H9 (cell line): ENCODE results near the gene GPC6. TPM values are rescaled to one million over a fixed set of nuclear protein-coding genes. Genes with fewer than 3 reads are reported as not detected.

Experiments
- DNase-seq: peaks from one replicate; pipeline ENCODE4 v3.0.0-alpha.2; 2017
- H2AFZ ChIP-seq: one replicate; pipeline ENCODE4 v1.6.1; 2013; ENCODE audit warnings: mild to moderate bottlenecking, low read length, control low read depth, moderate library complexity
- H2AK5ac ChIP-seq: 2 replicates; pipeline ENCODE4 v1.6.1; 2013; ENCODE audit warnings: low read length, control low read depth, mixed read lengths; ENCODE audit not compliant: insufficient read length
- H2BK120ac ChIP-seq: one replicate; pipeline ENCODE4 v1.6.1; 2013; ENCODE audit warnings: low read depth, mild to moderate bottlenecking, low read length, control low read depth, inconsistent platforms; ENCODE audit not compliant: poor library complexity, severe bottlenecking
- H2BK12ac ChIP-seq: 2 replicates; pipeline ENCODE4 v1.6.1; 2013; ENCODE audit warnings: low read length, control low read depth, mixed read lengths, low read depth; ENCODE audit not compliant: insufficient read length
- H2BK15ac ChIP-seq: 2 replicates; pipeline ENCODE4 v1.6.1; 2013; ENCODE audit warnings: low read depth, low read length, control low read depth
- H2BK20ac ChIP-seq: one replicate; pipeline ENCODE4 v1.6.1; 2013; ENCODE audit warnings: low read depth, mild to moderate bottlenecking, low read length, control low read depth, inconsistent platforms; ENCODE audit not compliant: poor library complexity, severe bottlenecking
- H2BK5ac ChIP-seq: 2 replicates; pipeline ENCODE4 v1.6.1; 2013; ENCODE audit warnings: low read length, control low read depth, mixed read lengths; ENCODE audit not compliant: insufficient read length
- H3K14ac ChIP-seq: 2 replicates; pipeline ENCODE4 v1.6.1; 2013; ENCODE audit warnings: low read length, control low read depth; ENCODE audit not compliant: insufficient read depth
- H3K18ac ChIP-seq: 2 replicates; pipeline ENCODE4 v1.6.1; 2013; ENCODE audit warnings: low read depth, mild to moderate bottlenecking, mixed read lengths, low read length, control low read depth; ENCODE audit not compliant: insufficient read length
- H3K23ac ChIP-seq: 2 replicates; pipeline ENCODE4 v1.6.1; 2013; ENCODE audit warnings: low read length, control low read depth, mixed read lengths, low read depth; ENCODE audit not compliant: insufficient read length
- H3K23me2 ChIP-seq: 2 replicates; pipeline ENCODE4 v1.6.1; 2013; ENCODE audit warnings: low read depth, mild to moderate bottlenecking, mixed read lengths, low read length, control low read depth; ENCODE audit not compliant: insufficient read length, poor library complexity, severe bottlenecking
- H3K27ac ChIP-seq: 2 replicates; pipeline ENCODE4 v1.5.1; 2013; ENCODE audit warnings: low read length, control low read depth, mixed read lengths, low read depth; ENCODE audit not compliant: insufficient read length
- H3K27me3 ChIP-seq: 2 replicates; pipeline ENCODE4 v1.6.1; 2013; ENCODE audit warnings: low read length, control low read depth, inconsistent platforms; ENCODE audit not compliant: insufficient read depth
- H3K4ac ChIP-seq: 2 replicates; pipeline ENCODE4 v1.6.1; 2013; ENCODE audit warnings: low read depth, mild to moderate bottlenecking, control low read depth, inconsistent platforms, low read length, moderate library complexity
- H3K4me1 ChIP-seq: 2 replicates; pipeline ENCODE4 v1.6.1; 2013; ENCODE audit warnings: low read length, control low read depth, inconsistent platforms; ENCODE audit not compliant: insufficient read depth
- H3K4me2 ChIP-seq: 2 replicates; pipeline ENCODE4 v1.6.1; 2013; ENCODE audit warnings: low read length, control low read depth, mixed read lengths; ENCODE audit not compliant: insufficient read length, insufficient read depth
- H3K56ac ChIP-seq: 2 replicates; pipeline ENCODE4 v1.6.1; 2013; ENCODE audit warnings: low read depth, mild to moderate bottlenecking, mixed read lengths, low read length, control low read depth; ENCODE audit not compliant: insufficient read length
- H3K79me1 ChIP-seq: 2 replicates; pipeline ENCODE4 v1.6.1; 2013; ENCODE audit warnings: low read depth, mild to moderate bottlenecking, moderate library complexity, low read length, control low read depth, inconsistent platforms; ENCODE audit not compliant: insufficient read depth, poor library complexity, severe bottlenecking
- H3K79me2 ChIP-seq: 2 replicates; pipeline ENCODE4 v1.6.1; 2013; ENCODE audit warnings: low read length, control low read depth, inconsistent platforms; ENCODE audit not compliant: insufficient read depth
- H3K9ac ChIP-seq: 2 replicates; pipeline ENCODE4 v1.6.1; 2013; ENCODE audit warnings: low read length, control low read depth, mixed read lengths; ENCODE audit not compliant: insufficient read length; ENCODE audit errors: extremely low read depth
- H3K9me3 ChIP-seq: one replicate; pipeline ENCODE4 v1.6.1; 2013; ENCODE audit warnings: low read depth, low read length, inconsistent platforms; ENCODE audit not compliant: control insufficient read depth
- H3T11ph ChIP-seq: one replicate; pipeline ENCODE4 v1.6.1; 2013; ENCODE audit warnings: mild to moderate bottlenecking, low read length, control low read depth, inconsistent platforms
- H4K20me1 ChIP-seq: one replicate; pipeline ENCODE4 v1.6.1; 2013; ENCODE audit not compliant: control insufficient read depth, insufficient read length, insufficient read depth
- H4K5ac ChIP-seq: 2 replicates; pipeline ENCODE4 v1.6.1; 2013; ENCODE audit warnings: low read depth, mild to moderate bottlenecking, mixed read lengths, low read length, control low read depth; ENCODE audit not compliant: insufficient read length
- H4K8ac ChIP-seq: replicated peaks from 2 replicates; pipeline ENCODE4 v1.6.1; 2013; ENCODE audit warnings: low read length, control low read depth, mixed read lengths, low read depth; ENCODE audit not compliant: insufficient read length
- H4K91ac ChIP-seq: 2 replicates; pipeline ENCODE4 v1.6.1; 2013; ENCODE audit warnings: low read depth, mild to moderate bottlenecking, moderate library complexity, mixed read lengths, low read length, control low read depth; ENCODE audit not compliant: insufficient read length
- H3K27ac Mint-ChIP-seq, 3 experiments: 2 replicates in 2 of 3; 3 replicates in 1 of 3; pipeline ENCODE4 v1.8.0; 2020 to 2021; ENCODE audit warnings: mixed read lengths in 3 of 3, mild to moderate bottlenecking in 1 of 3, moderate library complexity in 1 of 3
- H3K27me3 Mint-ChIP-seq: 2 replicates; pipeline ENCODE4 v1.8.0; 2021; ENCODE audit warnings: low read depth, mild to moderate bottlenecking, moderate library complexity, mixed read lengths
- H3K36me3 Mint-ChIP-seq, 3 experiments: 2 replicates in 2 of 3; 3 replicates in 1 of 3; pipeline ENCODE4 v1.8.0; 2020 to 2021; ENCODE audit warnings: low read depth in 3 of 3, mixed read lengths in 3 of 3; ENCODE audit not compliant: insufficient read depth in 1 of 3
- H3K4me1 Mint-ChIP-seq, 2 experiments: 2 replicates each; pipeline ENCODE4 v1.8.0; 2020; ENCODE audit warnings: mixed read lengths in 2 of 2
- H3K4me3 Mint-ChIP-seq, 2 experiments: 2 replicates in 1 of 2; 3 replicates in 1 of 2; pipeline ENCODE4 v1.8.0; 2020 to 2021; ENCODE audit warnings: mild to moderate bottlenecking in 2 of 2, mixed read lengths in 2 of 2, moderate library complexity in 1 of 2
- H3K9me3 Mint-ChIP-seq, 2 experiments: 2 replicates in 1 of 2; 3 replicates in 1 of 2; pipeline ENCODE4 v1.8.0; 2020; ENCODE audit warnings: mild to moderate bottlenecking in 2 of 2, mixed read lengths in 2 of 2, moderate library complexity in 1 of 2
- CTCF ChIP-seq: fragments of 200-600 bp; sonication (generic); conservative IDR thresholded peaks from 3 replicates; pipeline ENCODE4 v1.8.0; 2021; ENCODE audit warnings: antibody characterized with exemption, mild to moderate bottlenecking
- WGBS: extraction: QIAGEN DNeasy Blood & Tissue Kit; methylation state at CpG from one replicate; pipeline ENCODE4 v1.1.7; 2013; ENCODE audit warnings: missing lambda C conversion rate, low lambda C conversion rate, mixed read lengths; ENCODE audit not compliant: insufficient read length; ENCODE audit errors: extremely low coverage; 5-methylcytosine and 5-hydroxymethylcytosine counted together
- total RNA-seq: library from RNA; stranded (reverse); gene quantifications from 2 replicates; pipeline ENCODE4 v1.2.1, GENCODE V29; 2021

GPC6 gene
- total RNA-seq, 1 experiment from 2014 or later, result 15.6 TPM

GRCh38 chr13:93476175-93476574 lies 249.6 kb downstream of the GPC6 start:
- no peak for DNase-seq
- no CpG with 5 or more reads among the region's 8 CpGs for WGBS
- H3K9ac ChIP-seq, result no peak overlapping the region
- H3T11ph ChIP-seq, result no peak overlapping the region
- H4K5ac ChIP-seq, result no peak overlapping the region
- no peaks in the 10 kb centered on the region; the same call in 1 of the 2 replicates for H3K79me2 ChIP-seq
- no peak overlapping the region for H3K4me2 ChIP-seq
- H3K23ac ChIP-seq, result no peak overlapping the region
- Mint-ChIP-seq H3K36me3 (no peaks in the 10 kb centered on the region; a peak in 1 of 7 replicates), H3K9me3 (no peaks in the 10 kb centered on the region; a peak in 1 of 5 replicates), H3K27me3 (no peaks in the 10 kb centered on the region), H3K4me3 (no peak overlapping the region), H3K27ac (0 out of 7 replicates have a peak overlapping the region, but pooled peaks of 1 of the 3 experiments have one; percentile 33), H3K4me1 (peaks cover 10 to 18% of the 10 kb centered on the region in 2 experiments)
- no peak overlapping the region for H3K18ac ChIP-seq
- no peak overlapping the region for H4K91ac ChIP-seq
- H3K14ac ChIP-seq, result no peak overlapping the region
- no peaks in the 10 kb centered on the region for H3K27me3 ChIP-seq
- H2BK15ac ChIP-seq, result no peak overlapping the region
- H2BK12ac ChIP-seq, result no peak overlapping the region
- H3K23me2 ChIP-seq, result no peaks in the 10 kb centered on the region
- H2BK5ac ChIP-seq, result no peak overlapping the region
- H3K79me1 ChIP-seq, result no peaks in the 10 kb centered on the region
- no peak overlapping the region for H2AFZ ChIP-seq
- H2AK5ac ChIP-seq, result no peak overlapping the region
- H3K4me1 ChIP-seq, result no peaks in the 10 kb centered on the region; the same call in 1 of the 2 replicates
- no peak overlapping the region for H4K8ac ChIP-seq
- no peaks in the 10 kb centered on the region for H3K9me3 ChIP-seq
- H3K27ac ChIP-seq, result no peak overlapping the region
- H4K20me1 ChIP-seq, result no peaks in the 10 kb centered on the region
- no peak overlapping the region for H3K4ac ChIP-seq
- no peak overlapping the region for H2BK120ac ChIP-seq
- H2BK20ac ChIP-seq, result no peak overlapping the region
- TF ChIP-seq CTCF, result no peak
- no peak overlapping the region for H3K56ac ChIP-seq
